IMR-90 (cell line): Measurements from ENCODE around the gene LZIC. TPM values are rescaled to one million over a fixed set of nuclear protein-coding genes. Genes with fewer than 3 reads are reported as not detected.

Source experiments
- ATAC-seq: fragments of 200-7000 bp; cut with Tn5 transposase; 2 replicates; pipeline ENCODE4 v1.9.1; 2020; ENCODE audit warnings: low read depth, mild to moderate bottlenecking, moderate library complexity
- BruUV-seq: library from RNA; stranded (reverse); fragments of 400-500 nt; replicated peaks from 2 replicates; lab custom pipeline; 2021; lab: Mats Ljungman, UMichigan
- CTCF ChIA-PET: fragments of 300-600 bp; formaldehyde crosslinking; extraction: SDS; loops from one replicate; lab custom pipeline; 2021; ENCODE audit warnings: antibody characterized with exemption; lab: Yijun Ruan, JAX
- POLR2A ChIA-PET: fragments of 300-600 bp; sonication (Branson Sonifier 250); formaldehyde crosslinking; loops from one replicate; lab custom pipeline; 2022; ENCODE audit warnings: antibody characterized with exemption; ENCODE audit not compliant: unreplicated experiment; lab: Charles Lee
- DNase-seq: peaks from one replicate; pipeline ENCODE4 v3.0.0; 2013
- H2AFZ ChIP-seq: replicated peaks from 2 replicates; pipeline ENCODE3; 2013; ENCODE audit warnings: low read length, mild to moderate bottlenecking; ENCODE audit not compliant: poor library complexity
- H2AK5ac ChIP-seq: 2 replicates; pipeline ENCODE4 v1.6.1; 2013; ENCODE audit warnings: low read depth, low read length, inconsistent platforms
- H2AK9ac ChIP-seq: replicated peaks from 2 replicates; pipeline ENCODE3; 2013; ENCODE audit warnings: mild to moderate bottlenecking, low read depth, low read length, moderate library complexity; ENCODE audit not compliant: poor library complexity
- H2BK120ac ChIP-seq: 2 replicates; pipeline ENCODE4 v1.6.1; 2013; ENCODE audit warnings: low read depth, low read length, inconsistent platforms
- H2BK15ac ChIP-seq: 3 replicates; pipeline ENCODE4 v1.6.1; 2013; ENCODE audit warnings: low read depth, low read length, inconsistent platforms
- H2BK20ac ChIP-seq: 2 replicates; pipeline ENCODE4 v1.6.1; 2013; ENCODE audit warnings: low read depth, mild to moderate bottlenecking, inconsistent platforms, low read length, moderate library complexity
- H2BK5ac ChIP-seq: 2 replicates; pipeline ENCODE4 v1.6.1; 2013; ENCODE audit warnings: mild to moderate bottlenecking, low read depth, low read length, inconsistent platforms; ENCODE audit not compliant: poor library complexity, severe bottlenecking
- H3K14ac ChIP-seq: replicated peaks from 2 replicates; pipeline ENCODE4 v1.6.1; 2013; ENCODE audit warnings: low read depth, low read length, inconsistent platforms
- H3K18ac ChIP-seq: 2 replicates; pipeline ENCODE4 v1.6.1; 2013; ENCODE audit warnings: low read depth, low read length, control low read depth
- H3K23ac ChIP-seq: 2 replicates; pipeline ENCODE4 v1.6.1; 2013; ENCODE audit warnings: low read depth, low read length, inconsistent platforms
- H3K27ac ChIP-seq: 2 replicates; pipeline ENCODE4 v1.5.1; 2013; ENCODE audit warnings: mild to moderate bottlenecking, control low read depth, low read length; ENCODE audit not compliant: insufficient read depth
- H3K27me3 ChIP-seq: 2 replicates; pipeline ENCODE4 v1.6.1; 2013; ENCODE audit warnings: low read length; ENCODE audit not compliant: control insufficient read depth, insufficient read depth
- H3K36me3 ChIP-seq: 2 replicates; pipeline ENCODE4 v1.6.1; 2013; ENCODE audit warnings: low read length, mixed read lengths; ENCODE audit not compliant: control insufficient read depth, insufficient read depth
- H3K4ac ChIP-seq: 2 replicates; pipeline ENCODE4 v1.6.1; 2013; ENCODE audit warnings: low read depth, low read length, inconsistent platforms
- H3K4me1 ChIP-seq: 2 replicates; pipeline ENCODE4 v1.6.1; 2013; ENCODE audit warnings: low read length, mixed read lengths; ENCODE audit not compliant: control insufficient read depth, insufficient read depth
- H3K4me2 ChIP-seq: 2 replicates; pipeline ENCODE4 v1.6.1; 2013; ENCODE audit warnings: low read depth, mild to moderate bottlenecking, control low read depth, low read length, moderate library complexity
- H3K4me3 ChIP-seq: 2 replicates; pipeline ENCODE4 v1.5.1; 2013; ENCODE audit warnings: low read depth, mild to moderate bottlenecking, control low read depth, low read length, moderate library complexity; ENCODE audit not compliant: insufficient read depth
- H3K56ac ChIP-seq: 2 replicates; pipeline ENCODE4 v1.6.1; 2013; ENCODE audit warnings: low read length, inconsistent platforms; ENCODE audit not compliant: insufficient read depth; ENCODE audit errors: extremely low read depth
- H3K79me1 ChIP-seq, 2 experiments: 2 replicates each; pipeline ENCODE4 v1.6.1; 2013; ENCODE audit warnings: low read length in 2 of 2, inconsistent platforms in 1 of 2, low read depth in 1 of 2
- H3K9ac ChIP-seq: 2 replicates; pipeline ENCODE4 v1.6.1; 2013; ENCODE audit warnings: low read depth, low read length, control low read depth
- H3K9me1 ChIP-seq: 2 replicates; pipeline ENCODE4 v1.6.1; 2013; ENCODE audit warnings: low read length, inconsistent platforms; ENCODE audit not compliant: insufficient read depth
- H3K9me3 ChIP-seq: 2 replicates; pipeline ENCODE4 v1.6.1; 2013; ENCODE audit warnings: low read length; ENCODE audit not compliant: control insufficient read depth, insufficient read depth
- H4K20me1 ChIP-seq: 2 replicates; pipeline ENCODE4 v1.6.1; 2013; ENCODE audit warnings: low read length, inconsistent platforms; ENCODE audit not compliant: insufficient read depth
- H4K5ac ChIP-seq: 2 replicates; pipeline ENCODE4 v1.6.1; 2013; ENCODE audit warnings: mild to moderate bottlenecking, low read depth, low read length, control low read depth
- H4K8ac ChIP-seq, 2 experiments: 2 replicates each; pipeline ENCODE4 v1.6.1; 2013; ENCODE audit warnings: low read depth in 2 of 2, low read length in 2 of 2, control low read depth in 1 of 2, inconsistent platforms in 1 of 2
- H4K91ac ChIP-seq: 2 replicates; pipeline ENCODE4 v1.6.1; 2013; ENCODE audit warnings: low read depth, low read length, inconsistent platforms; ENCODE audit not compliant: insufficient read depth
- BHLHE40 ChIP-seq: fragments of 150-350 bp; IDR thresholded peaks from 2 replicates; pipeline ENCODE4 v1.6.1; 2016; ENCODE audit warnings: mild to moderate bottlenecking, low read depth, low read length
- CEBPB ChIP-seq: IDR thresholded peaks from 2 replicates; pipeline ENCODE4 v1.6.1; 2012; ENCODE audit warnings: low read depth, low read length, improper control_type of control experiment
- CHD1 ChIP-seq: IDR thresholded peaks from 2 replicates; pipeline ENCODE4 v1.6.1; 2012; ENCODE audit warnings: low read depth, low read length, improper control_type of control experiment
- ELK1 ChIP-seq: fragments of 150-350 bp; IDR thresholded peaks from 2 replicates; pipeline ENCODE4 v1.6.1; 2016; ENCODE audit warnings: low read depth, mild to moderate bottlenecking, low read length, moderate library complexity, borderline replicate concordance
- FOS ChIP-seq: fragments of 150-350 bp; IDR thresholded peaks from 2 replicates; pipeline ENCODE4 v1.6.1; 2016; ENCODE audit warnings: low read depth, low read length
- MAFK ChIP-seq: IDR thresholded peaks from 2 replicates; pipeline ENCODE4 v1.6.1; 2012; ENCODE audit warnings: low read depth, low read length, improper control_type of control experiment
- MAZ ChIP-seq: IDR thresholded peaks from 2 replicates; pipeline ENCODE4 v1.6.1; 2012; ENCODE audit warnings: low read depth, mild to moderate bottlenecking, low read length, improper control_type of control experiment, moderate library complexity, borderline replicate concordance
- MXI1 ChIP-seq: IDR thresholded peaks from 2 replicates; pipeline ENCODE4 v1.6.1; 2012; ENCODE audit warnings: low read depth, mild to moderate bottlenecking, low read length, moderate library complexity, borderline replicate concordance
- NFE2L2 ChIP-seq: fragments of 150-350 bp; IDR thresholded peaks from 2 replicates; pipeline ENCODE4 v1.6.1; 2016; ENCODE audit warnings: low read depth, mild to moderate bottlenecking, low read length
- POLR2A ChIP-seq: IDR thresholded peaks from 2 replicates; pipeline ENCODE4 v1.6.1; 2012; ENCODE audit warnings: mild to moderate bottlenecking, low read depth, low read length
- RAD21 ChIP-seq: IDR thresholded peaks from 2 replicates; pipeline ENCODE4 v1.6.1; 2012; ENCODE audit warnings: low read length, improper control_type of control experiment
- RCOR1 ChIP-seq: IDR thresholded peaks from 2 replicates; pipeline ENCODE4 v1.6.1; 2012; ENCODE audit warnings: mild to moderate bottlenecking, low read length, improper control_type of control experiment; ENCODE audit not compliant: insufficient replicate concordance
- RFX5 ChIP-seq: IDR thresholded peaks from 2 replicates; pipeline ENCODE4 v1.8.0; 2012; ENCODE audit warnings: low read depth, mild to moderate bottlenecking, low read length, moderate library complexity
- SMC3 ChIP-seq: fragments of 150-350 bp; IDR thresholded peaks from 2 replicates; pipeline ENCODE4 v1.6.1; 2016; ENCODE audit warnings: low read depth, mild to moderate bottlenecking, antibody characterized with exemption, low read length, moderate library complexity
- USF2 ChIP-seq: fragments of 150-350 bp; IDR thresholded peaks from 2 replicates; pipeline ENCODE4 v1.6.1; 2017; ENCODE audit warnings: mild to moderate bottlenecking, antibody characterized with exemption, low read length, low read depth
- WGBS, 2 experiments: methylation state at CpG; one replicate each; pipeline versions ENCODE4 v1.1.5 to v1.1.7; 2013; ENCODE audit warnings: missing lambda C conversion rate in 2 of 2; ENCODE audit not compliant: insufficient read length in 1 of 2; ENCODE audit errors: extremely low coverage in 2 of 2; 5-methylcytosine and 5-hydroxymethylcytosine counted together
- dilution Hi-C: fragments of 300-500 bp; cut with HindIII; formaldehyde crosslinking; loops from one replicate; pipeline ENCODE4 v1.14.3; 2018; ENCODE audit warnings: low sequenced_read_pairs; ENCODE audit not compliant: unreplicated experiment
- in situ Hi-C: fragments of 300-500 bp; cut with MboI; formaldehyde crosslinking; loops from 3 replicates; pipeline ENCODE4 v1.14.3; 2019; ENCODE audit warnings: low sequenced_read_pairs, inconsistent platforms, mixed read lengths
- intact Hi-C: fragments of 100-400 bp; cut with micrococcal nuclease; formaldehyde crosslinking; loops from 2 replicates; pipeline ENCODE4 v1.10.0; 2022
- polyA plus RNA-seq, 3 experiments: library from polyadenylated mRNA; depleted of rRNA; stranded (reverse); fragments of >200 nt; gene quantifications; 2 replicates each; pipeline ENCODE4 v1.2.3, GENCODE V29; 2012; ENCODE audit warnings: low replicate concordance in 1 of 3
- total RNA-seq: library from RNA; depleted of rRNA; stranded (reverse); fragments of >200 nt; gene quantifications from 2 replicates; pipeline ENCODE4 v1.2.3, GENCODE V29; 2012

Gene LZIC
- total and polyA plus RNA-seq, 2 of the 4 experiments (the other 2 are of a cell fraction): 11.6 to 19.0 TPM

DNA sequence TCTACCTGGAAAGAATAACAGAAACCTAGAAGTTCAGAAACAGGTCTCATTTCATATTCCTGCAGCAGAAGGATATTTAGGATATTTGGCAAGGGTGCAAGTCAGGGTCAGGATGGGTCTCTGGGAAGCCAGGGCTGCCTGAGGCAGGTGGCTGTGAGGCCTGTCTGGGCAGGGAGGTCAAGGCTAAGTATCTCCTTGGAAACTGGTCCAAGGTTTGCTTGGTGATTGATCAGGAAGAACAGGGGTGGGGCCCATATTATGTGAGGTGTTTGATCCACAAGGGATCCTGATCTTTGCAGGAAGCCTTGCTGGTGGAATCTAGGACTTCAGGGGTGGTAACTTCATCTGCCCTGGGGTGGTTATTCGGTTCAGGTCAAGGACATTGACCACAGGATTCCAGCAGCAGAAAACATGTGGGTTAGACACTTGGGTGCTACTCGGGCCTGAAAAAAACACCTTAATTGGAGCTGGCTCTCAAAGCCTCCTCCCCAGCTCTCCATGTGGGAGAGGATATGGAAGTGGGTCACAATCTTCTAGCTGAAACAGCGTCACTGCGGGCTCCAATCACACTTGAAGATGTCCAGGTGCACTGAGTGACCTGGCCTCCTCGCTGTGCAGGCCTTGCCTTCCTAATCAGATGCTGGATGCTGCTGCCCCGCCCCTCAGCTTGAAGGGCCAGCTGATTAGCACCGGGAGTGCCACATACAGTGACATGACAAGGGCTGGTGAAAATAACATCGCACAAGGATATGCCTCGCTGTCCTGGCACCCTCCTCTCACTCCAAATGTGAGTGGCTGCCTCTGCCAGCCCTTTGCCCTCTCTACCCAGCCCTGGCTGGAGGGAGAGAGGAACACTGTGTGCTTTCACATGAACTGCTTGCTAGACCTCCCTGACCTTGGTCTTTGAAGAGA lies 41.8 kb downstream of the LZIC start:
- peak overlapping the region; percentile 29; the same call in 1 of the 2 replicates for H3K4ac ChIP-seq
- peak overlapping the region; percentile 20 for H3K23ac ChIP-seq
- H3K4me3 ChIP-seq: no peak overlapping the region
- H3K9ac ChIP-seq: no peak overlapping the region
- no TSS peak for BruUV-seq
- H4K5ac ChIP-seq: no peak overlapping the region
- no peak overlapping the region for H3K56ac ChIP-seq
- H3K14ac ChIP-seq: no peak overlapping the region
- no peak for ATAC-seq
- H4K91ac ChIP-seq: no peak overlapping the region
- no peaks in the 10 kb centered on the region; the same call in 1 of the 2 replicates for H4K20me1 ChIP-seq
- H4K8ac ChIP-seq: no peak overlapping the region
- no peak overlapping the region for H2BK20ac ChIP-seq
- dilution Hi-C loops (no loop called here), in situ Hi-C loops (no loop called here), intact Hi-C loops (no loop called here)
- H3K9me1 ChIP-seq: peaks cover 13% of the 10 kb centered on the region
- no peak overlapping the region for H3K4me2 ChIP-seq
- H3K4me1 ChIP-seq: peaks cover 3% of the 10 kb centered on the region; the same call in 1 of the 2 replicates
- no peak overlapping the region for H2BK5ac ChIP-seq
- H3K27ac ChIP-seq: no peak overlapping the region
- no peak overlapping the region for H2BK120ac ChIP-seq
- WGBS, 2 experiments: 64% methylated on average over 3 of the region's 9 CpGs; no CpG with 5 or more reads in 1 of the 2 experiments
- no peak overlapping the region for H3K18ac ChIP-seq
- no peak for DNase-seq
- H2BK15ac ChIP-seq: no peak overlapping the region
- POLR2A ChIA-PET: no interaction called here
- H3K79me1 ChIP-seq: peaks cover 26 to 63% of the 10 kb centered on the region in 2 experiments
- no peaks in the 10 kb centered on the region for H3K27me3 ChIP-seq
- no peaks in the 10 kb centered on the region for H3K9me3 ChIP-seq
- peak overlapping the region; percentile 44; the same call in 1 of the 2 replicates for H2AK5ac ChIP-seq
- CTCF ChIA-PET: no interaction called here
- peak overlapping the region; percentile 83 for H2AK9ac ChIP-seq
- H2AFZ ChIP-seq: peak overlapping the region; percentile 46
- no peaks in the 10 kb centered on the region for H3K36me3 ChIP-seq
- TF ChIP-seq BHLHE40 (no peak), RAD21 (no peak), RCOR1 (no peak), FOS (no peak), MAZ (no peak), SMC3 (no peak), USF2 (no peak), RFX5 (no peak), MXI1 (no peak), CHD1 (no peak), MAFK (no peak), CEBPB (no peak), POLR2A (no peak), NFE2L2 (no peak), ELK1 (no peak)
